ENCODE measurements around the gene AQP12B. TPM values are rescaled to one million over a fixed set of nuclear protein-coding genes. Genes with fewer than 3 reads are reported as not detected.

AQP12B gene
- total and polyA plus RNA-seq, 7 experiments from 2014 or later = not detected

DNA sequence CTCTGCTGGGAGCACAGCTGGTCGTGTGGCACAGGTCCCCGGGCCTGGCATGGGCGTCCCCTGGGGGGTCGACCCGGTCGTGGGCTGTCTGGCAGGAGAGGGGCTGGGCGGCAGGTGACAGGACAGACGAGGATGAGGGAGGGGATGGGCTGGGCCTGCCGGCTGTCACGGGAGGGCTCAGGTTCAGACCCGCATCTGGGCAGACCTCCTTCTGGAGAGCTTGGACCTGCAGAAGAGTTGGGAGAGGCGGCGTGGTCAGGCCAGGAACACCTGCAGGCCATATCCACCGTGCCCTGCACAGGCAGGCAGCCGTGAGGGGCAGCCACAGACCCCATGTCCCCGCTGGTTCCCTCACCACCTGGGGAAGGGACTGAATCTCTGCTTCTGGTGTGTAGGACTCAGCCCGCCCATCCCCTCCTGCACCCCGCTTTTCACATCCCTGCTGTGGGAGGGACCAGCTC, 34.5 kb upstream of the AQP12B start:
- no peaks in the 10 kb centered on the region for H3K4me1 Mint-ChIP-seq
- intact Hi-C loops (cut with micrococcal nuclease) = no loop called here
- no peaks in the 10 kb centered on the region for H3K36me3 Mint-ChIP-seq
- Histone ChIP-seq H3K4me1 (ENCODE audit: control insufficient read depth in 2 of 2, insufficient read depth in 2 of 2, low read length in 2 of 2) (no peaks in the 10 kb centered on the region), H3K36me3 (ENCODE audit: control insufficient read depth in 2 of 3, insufficient read depth in 3 of 3, low read length in 3 of 3) (no peaks in the 10 kb centered on the region), H3K9me3 (ENCODE audit: control insufficient read depth in 2 of 3, low read length in 3 of 3) (no peaks in the 10 kb centered on the region), H3K4me3 (ENCODE audit: low read length) (no peak overlapping the region), H3K27ac (ENCODE audit: low read depth, low read length) (no peak overlapping the region), H3K27me3 (ENCODE audit: control insufficient read depth in 2 of 2, insufficient read depth in 2 of 2, low read length in 2 of 2) (no peaks in the 10 kb centered on the region)
- H3K9me3 Mint-ChIP-seq = no peaks in the 10 kb centered on the region
- CTCF ChIA-PET = no interaction called here
- no peaks in the 10 kb centered on the region for H3K27me3 Mint-ChIP-seq
- no peak overlapping the region for H3K27ac Mint-ChIP-seq
- ATAC-seq (no peak), DNase-seq (no peak)
- H3K4me3 Mint-ChIP-seq = no peak overlapping the region
- POLR2A ChIA-PET = no interaction called here

DNA sequence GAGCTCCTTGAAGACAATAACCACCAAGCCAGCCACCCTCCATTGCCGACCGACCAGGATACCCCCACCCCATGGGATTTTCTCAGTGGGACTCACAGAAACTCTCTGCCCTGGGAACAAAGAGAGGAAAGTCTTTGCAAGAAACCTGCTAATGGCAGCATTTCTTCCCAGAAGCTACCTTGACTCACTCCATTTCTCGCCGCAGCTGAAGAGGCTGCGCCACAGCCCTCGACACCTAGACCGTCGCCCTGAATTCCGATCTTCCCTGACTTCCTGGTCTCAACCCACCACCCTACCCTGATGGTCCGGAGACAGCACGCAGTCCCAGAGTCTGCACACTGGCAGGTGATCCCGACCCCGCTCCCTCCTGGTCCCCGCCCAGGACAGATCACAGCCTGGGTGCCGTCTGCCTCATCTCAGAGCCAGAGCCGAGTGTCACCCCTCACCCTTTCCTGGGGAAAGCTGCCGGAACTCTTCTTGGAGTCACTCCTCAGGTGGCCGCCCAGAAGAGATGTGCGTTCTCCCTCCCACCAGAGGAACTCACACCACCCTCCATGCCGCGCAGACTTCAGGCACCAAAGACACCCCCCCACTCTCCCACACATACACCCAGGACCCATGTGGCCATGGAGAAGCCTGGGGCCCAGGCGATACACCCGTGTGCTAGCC, 33.6 kb upstream of the AQP12B start:
- ATAC-seq (no peak), DNase-seq (no peak)
- POLR2A ChIA-PET = no interaction called here
- H3K4me3 Mint-ChIP-seq = no peak overlapping the region
- H3K36me3 Mint-ChIP-seq = no peaks in the 10 kb centered on the region
- Histone ChIP-seq H3K4me3 (ENCODE audit: low read length) (no peak overlapping the region), H3K4me1 (ENCODE audit: control insufficient read depth in 2 of 2, insufficient read depth in 2 of 2, low read length in 2 of 2) (no peaks in the 10 kb centered on the region), H3K27ac (ENCODE audit: low read depth, low read length) (no peak overlapping the region), H3K9me3 (ENCODE audit: control insufficient read depth in 2 of 3, low read length in 3 of 3) (no peaks in the 10 kb centered on the region), H3K27me3 (ENCODE audit: control insufficient read depth in 2 of 2, insufficient read depth in 2 of 2, low read length in 2 of 2) (no peaks in the 10 kb centered on the region), H3K36me3 (ENCODE audit: control insufficient read depth in 2 of 3, insufficient read depth in 3 of 3, low read length in 3 of 3) (no peaks in the 10 kb centered on the region)
- no peaks in the 10 kb centered on the region for H3K27me3 Mint-ChIP-seq
- no peaks in the 10 kb centered on the region for H3K9me3 Mint-ChIP-seq
- no peaks in the 10 kb centered on the region for H3K4me1 Mint-ChIP-seq
- no peak overlapping the region for H3K27ac Mint-ChIP-seq
- intact Hi-C loops (cut with micrococcal nuclease) = no loop called here
- CTCF ChIA-PET = interaction anchor here (0.6 kb wide), 1 partner anchor 1162 kb away, joined by 3 read pairs; no protein-coding TSS in a partner anchor

DNA sequence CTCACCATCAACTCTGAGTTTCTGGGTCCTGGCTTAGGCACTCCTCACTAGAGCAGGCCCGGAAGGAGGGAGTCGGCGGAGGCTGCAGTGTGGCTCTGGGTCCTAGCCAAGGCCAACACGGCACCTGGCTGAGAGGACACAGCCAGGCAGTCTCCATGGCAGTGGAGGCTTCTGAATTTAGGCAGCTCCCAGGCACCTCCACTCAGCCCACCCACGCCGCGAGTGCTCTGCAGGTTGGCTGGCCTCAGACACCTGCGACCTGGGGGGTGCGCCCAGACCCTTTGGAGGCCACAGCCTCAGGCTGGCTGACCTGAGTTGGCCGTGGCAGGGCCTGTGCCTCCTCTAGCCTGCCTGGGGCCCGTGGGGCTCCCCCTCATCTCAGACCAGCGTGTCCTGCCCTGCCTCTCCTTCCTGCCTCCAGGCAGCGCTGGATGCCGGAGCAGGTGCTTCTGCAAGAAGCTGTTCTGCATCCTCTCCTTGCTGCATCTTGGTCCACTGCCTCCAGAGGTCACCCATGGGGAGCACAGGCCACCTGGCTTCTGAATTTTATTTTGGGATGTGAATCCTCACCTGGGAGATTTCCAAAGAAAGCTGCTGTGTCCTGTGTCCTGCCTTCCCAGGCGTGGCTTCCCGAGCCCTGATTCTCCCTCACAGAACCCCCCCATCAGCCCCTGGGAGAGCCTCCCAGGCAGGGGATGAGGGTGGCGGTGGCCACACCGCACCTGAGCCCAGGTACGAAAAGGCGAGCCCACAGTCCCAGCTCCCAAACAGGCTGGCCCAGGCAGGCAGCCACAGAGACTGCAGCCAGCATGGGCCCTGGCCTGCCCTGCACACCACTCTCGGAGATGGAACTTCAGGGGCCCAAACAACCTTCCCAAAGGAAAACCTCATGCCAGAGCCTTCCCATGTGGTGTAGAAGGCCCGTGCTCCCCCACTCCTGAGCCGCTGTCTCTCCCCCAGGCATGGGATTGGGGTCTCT, 32.4 kb upstream of the AQP12B start:
- ChIA-PET POLR2A (no interaction called here), CTCF (no interaction called here)
- H3K9me3 ChIP-seq (ENCODE audit: control insufficient read depth in 2 of 3, low read length in 3 of 3) = no peaks in the 10 kb centered on the region
- no peak overlapping the region for H3K4me3 ChIP-seq (ENCODE audit: low read length)
- no peaks in the 10 kb centered on the region for H3K36me3 ChIP-seq (ENCODE audit: control insufficient read depth in 2 of 3, insufficient read depth in 3 of 3, low read length in 3 of 3)
- intact Hi-C loops (cut with micrococcal nuclease) = no loop called here
- H3K27ac ChIP-seq (ENCODE audit: low read depth, low read length) = no peak overlapping the region
- H3K4me1 ChIP-seq (ENCODE audit: control insufficient read depth in 2 of 2, insufficient read depth in 2 of 2, low read length in 2 of 2) = no peaks in the 10 kb centered on the region
- no peak overlapping the region for H3K27ac Mint-ChIP-seq
- no peak for DNase-seq
- H3K27me3 Mint-ChIP-seq = peaks cover 0 to 5% (median 0%) of the 10 kb centered on the region in 5 donors
- no peak overlapping the region for H3K4me3 Mint-ChIP-seq
- no peaks in the 10 kb centered on the region for H3K9me3 Mint-ChIP-seq
- no peaks in the 10 kb centered on the region for H3K27me3 ChIP-seq (ENCODE audit: control insufficient read depth in 2 of 2, insufficient read depth in 2 of 2, low read length in 2 of 2)
- no peaks in the 10 kb centered on the region for H3K36me3 Mint-ChIP-seq
- no peaks in the 10 kb centered on the region for H3K4me1 Mint-ChIP-seq
- ATAC-seq = no peak

DNA sequence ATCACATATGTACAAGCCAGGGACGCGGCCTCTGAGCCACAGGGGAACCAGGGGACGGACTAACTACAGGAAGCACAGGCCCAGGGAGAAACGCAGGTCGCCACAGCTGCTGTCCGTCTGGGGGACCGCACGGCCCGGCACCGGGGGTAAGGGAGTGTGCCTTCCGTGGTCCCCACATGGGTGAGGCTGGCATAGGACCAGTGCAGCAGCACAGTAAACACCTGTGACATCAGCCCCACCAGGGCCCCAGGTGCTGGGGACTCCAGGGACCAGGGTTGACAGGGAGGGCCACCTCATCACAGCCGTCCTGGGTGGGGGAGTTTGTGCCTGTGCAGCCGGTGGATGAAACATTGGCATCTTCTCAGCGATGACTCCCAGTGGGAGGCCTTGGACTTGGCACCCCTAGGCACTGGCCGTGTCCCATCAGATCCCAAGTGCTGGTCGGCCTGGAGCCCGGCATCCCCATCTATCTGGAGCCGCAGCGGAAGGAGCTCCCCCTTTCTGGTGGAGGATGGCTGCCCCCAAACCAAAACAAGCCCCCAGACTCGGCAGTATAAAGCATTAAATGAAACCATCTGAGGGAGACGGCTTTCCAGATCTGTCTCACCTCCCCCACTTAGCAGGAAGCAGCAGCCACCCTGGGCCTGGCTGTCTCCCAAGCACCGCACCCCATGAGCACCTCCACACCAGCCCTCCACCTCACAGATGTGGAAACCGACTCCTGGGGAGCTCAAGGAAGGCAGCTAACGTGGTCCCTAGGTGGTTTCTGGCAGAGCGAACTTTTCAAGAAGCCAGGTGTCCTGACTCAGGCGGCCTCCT, 31.5 kb upstream of the AQP12B start:
- ChIA-PET CTCF (no interaction called here), POLR2A (no interaction called here)
- no peak overlapping the region for H3K27ac ChIP-seq (ENCODE audit: low read depth, low read length)
- peaks cover 0 to 8% (median 0%) of the 10 kb centered on the region in 5 donors for H3K27me3 Mint-ChIP-seq
- no peaks in the 10 kb centered on the region for H3K4me1 ChIP-seq (ENCODE audit: control insufficient read depth in 2 of 2, insufficient read depth in 2 of 2, low read length in 2 of 2)
- no peaks in the 10 kb centered on the region for H3K36me3 Mint-ChIP-seq
- no peaks in the 10 kb centered on the region for H3K9me3 ChIP-seq (ENCODE audit: control insufficient read depth in 2 of 3, low read length in 3 of 3)
- intact Hi-C loops (cut with micrococcal nuclease) = no loop called here
- H3K4me1 Mint-ChIP-seq = no peaks in the 10 kb centered on the region
- no peak for DNase-seq
- H3K27me3 ChIP-seq (ENCODE audit: control insufficient read depth in 2 of 2, insufficient read depth in 2 of 2, low read length in 2 of 2) = no peaks in the 10 kb centered on the region
- H3K36me3 ChIP-seq (ENCODE audit: control insufficient read depth in 2 of 3, insufficient read depth in 3 of 3, low read length in 3 of 3) = no peaks in the 10 kb centered on the region
- no peak overlapping the region for H3K4me3 ChIP-seq (ENCODE audit: low read length)
- no peak for ATAC-seq
- H3K9me3 Mint-ChIP-seq = no peaks in the 10 kb centered on the region
- no peak overlapping the region for H3K27ac Mint-ChIP-seq
- H3K4me3 Mint-ChIP-seq = peak overlapping the region in 1 of 10 donors; percentile 16

DNA sequence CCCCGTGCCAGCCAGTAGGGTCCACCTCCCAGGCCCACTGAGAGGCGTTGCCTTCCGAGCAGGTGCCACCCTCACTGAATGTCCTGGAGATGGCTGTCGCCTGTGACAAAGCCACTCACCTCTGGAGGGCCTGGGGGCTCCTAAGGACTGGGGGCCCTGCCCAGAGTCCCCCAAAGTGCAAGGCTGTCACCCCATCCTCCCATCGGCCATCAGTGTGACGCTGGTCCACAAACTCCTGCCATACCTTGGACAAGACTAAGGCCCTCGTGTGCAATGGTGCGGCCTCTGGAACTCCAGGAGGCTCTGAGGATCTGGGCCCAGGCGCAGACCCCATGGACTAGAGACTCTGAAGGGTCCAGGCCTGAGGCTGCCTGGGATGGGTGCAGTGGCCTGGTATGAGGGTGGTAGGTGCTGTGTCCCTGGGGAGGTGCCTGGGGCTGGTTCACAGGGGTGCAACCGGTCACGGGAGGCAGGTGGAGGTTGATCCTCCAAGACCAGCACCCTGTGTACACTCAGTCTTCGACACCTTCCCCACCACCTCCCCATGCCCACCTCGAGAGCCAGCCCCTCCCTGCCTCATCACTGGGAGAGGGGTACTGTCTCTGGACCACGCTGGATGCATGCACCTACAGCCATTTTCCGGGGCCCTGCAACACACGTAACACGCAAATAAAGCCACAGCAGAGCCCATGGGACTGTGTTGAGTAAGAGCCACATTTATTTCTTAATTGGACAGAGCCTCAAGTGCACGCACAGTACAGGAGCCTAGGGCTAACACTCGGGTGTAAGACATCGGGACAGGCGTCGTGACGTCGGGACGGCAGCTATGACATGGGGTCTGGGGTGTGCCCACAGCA, 30.6 kb upstream of the AQP12B start:
- Mint-ChIP-seq H3K36me3 (no peaks in the 10 kb centered on the region), H3K27ac (no peak overlapping the region), H3K27me3 (peaks cover 0 to 10% (median 0%) of the 10 kb centered on the region in 5 donors), H3K4me1 (no peaks in the 10 kb centered on the region), H3K9me3 (no peaks in the 10 kb centered on the region), H3K4me3 (peak overlapping the region in 1 of 10 donors; percentile 16)
- intact Hi-C loops (cut with micrococcal nuclease) = no loop called here
- ATAC-seq (no peak), DNase-seq (no peak)
- Histone ChIP-seq H3K27ac (ENCODE audit: low read depth, low read length) (no peak overlapping the region), H3K4me1 (ENCODE audit: control insufficient read depth in 2 of 2, insufficient read depth in 2 of 2, low read length in 2 of 2) (no peaks in the 10 kb centered on the region), H3K4me3 (ENCODE audit: low read length) (no peak overlapping the region), H3K36me3 (ENCODE audit: control insufficient read depth in 2 of 3, insufficient read depth in 3 of 3, low read length in 3 of 3) (no peaks in the 10 kb centered on the region), H3K27me3 (ENCODE audit: control insufficient read depth in 2 of 2, insufficient read depth in 2 of 2, low read length in 2 of 2) (no peaks in the 10 kb centered on the region), H3K9me3 (ENCODE audit: control insufficient read depth in 2 of 3, low read length in 3 of 3) (no peaks in the 10 kb centered on the region)
- CTCF ChIA-PET = no interaction called here
- POLR2A ChIA-PET = no interaction called here

GRCh38 chr2:240712121-240712520, 29.4 kb upstream of the AQP12B start:
- Mint-ChIP-seq H3K4me3 (no peak overlapping the region), H3K36me3 (no peaks in the 10 kb centered on the region), H3K27ac (no peak overlapping the region), H3K9me3 (no peaks in the 10 kb centered on the region), H3K27me3 (peaks cover 0 to 16% (median 0%) of the 10 kb centered on the region in 5 donors), H3K4me1 (no peaks in the 10 kb centered on the region)
- ChIA-PET POLR2A (no interaction called here), CTCF (no interaction called here)
- no peaks in the 10 kb centered on the region for H3K9me3 ChIP-seq (ENCODE audit: control insufficient read depth in 2 of 3, low read length in 3 of 3)
- no peaks in the 10 kb centered on the region for H3K27me3 ChIP-seq (ENCODE audit: control insufficient read depth in 2 of 2, insufficient read depth in 2 of 2, low read length in 2 of 2)
- no peak overlapping the region for H3K27ac ChIP-seq (ENCODE audit: low read depth, low read length)
- no peaks in the 10 kb centered on the region for H3K4me1 ChIP-seq (ENCODE audit: control insufficient read depth in 2 of 2, insufficient read depth in 2 of 2, low read length in 2 of 2)
- intact Hi-C loops (cut with micrococcal nuclease) = no loop called here
- H3K4me3 ChIP-seq (ENCODE audit: low read length) = no peak overlapping the region
- no peak for ATAC-seq
- H3K36me3 ChIP-seq (ENCODE audit: control insufficient read depth in 2 of 3, insufficient read depth in 3 of 3, low read length in 3 of 3) = no peaks in the 10 kb centered on the region
- DNase-seq = no peak

Data from naive thymus-derived CD4-positive, alpha-beta T cell (primary cell).